ENCODE results near the gene LOC128125822.

Gene LOC128125822

GRCh38 chr6:63563235-63563634 is 9.0 kb upstream of the LOC128125822 start:
- Histone ChIP-seq H3K4me1 (ENCODE audit: control insufficient read depth, insufficient read depth, low read length) (peaks cover 2% of the 10 kb centered on the region; the same call in 1 of the 2 replicates), H4K20me1 (ENCODE audit: insufficient read depth, low read length) (no peaks in the 10 kb centered on the region), H3K9ac (ENCODE audit: low read depth, low read length) (no peak overlapping the region), H3K79me1 (ENCODE audit: low read depth in 1 of 2, low read length in 2 of 2) (no peaks in the 10 kb centered on the region), H3K27me3 (ENCODE audit: control insufficient read depth, insufficient read depth, low read length) (no peaks in the 10 kb centered on the region), H4K8ac (ENCODE audit: low read depth in 2 of 2, low read length in 2 of 2) (no peak overlapping the region), H3K4me2 (ENCODE audit: low read depth, low read length) (no peak overlapping the region), H3K4ac (ENCODE audit: low read depth, low read length) (no peak overlapping the region), H3K27ac (ENCODE audit: insufficient read depth, low read length) (no peak overlapping the region), H3K4me3 (ENCODE audit: insufficient read depth, low read depth, low read length) (no peak overlapping the region), H3K56ac (ENCODE audit: extremely low read depth, insufficient read depth, low read length) (no peak overlapping the region), H2BK20ac (ENCODE audit: low read depth, low read length) (no peak overlapping the region), H2AK9ac (replicated peaks; ENCODE audit: low read depth, low read length, poor library complexity) (no peak overlapping the region), H3K18ac (ENCODE audit: low read depth, low read length) (no peak overlapping the region), H3K14ac (replicated peaks; ENCODE audit: low read depth, low read length) (no peak overlapping the region), H2BK5ac (ENCODE audit: low read depth, low read length, poor library complexity, severe bottlenecking) (no peak overlapping the region), H2BK15ac (ENCODE audit: low read depth, low read length) (0 out of 3 replicates have a peak overlapping the region, but pooled peaks have one; percentile 28), H4K5ac (ENCODE audit: low read depth, low read length) (no peak overlapping the region), H3K9me3 (ENCODE audit: control insufficient read depth, insufficient read depth, low read length) (no peaks in the 10 kb centered on the region), H2AK5ac (ENCODE audit: low read depth, low read length) (no peak overlapping the region), H3K23ac (ENCODE audit: low read depth, low read length) (no peak overlapping the region), H3K9me1 (ENCODE audit: insufficient read depth, low read length) (no peaks in the 10 kb centered on the region), H4K91ac (ENCODE audit: insufficient read depth, low read depth, low read length) (no peak overlapping the region), H3K36me3 (ENCODE audit: control insufficient read depth, insufficient read depth, low read length) (no peaks in the 10 kb centered on the region), H2AFZ (replicated peaks; ENCODE audit: low read length, poor library complexity) (no peak overlapping the region), H2BK120ac (ENCODE audit: low read depth, low read length) (no peak overlapping the region)
- ChIA-PET POLR2A (ENCODE audit: unreplicated experiment) (no interaction called here), CTCF (no interaction called here)
- in situ Hi-C loops (cut with MboI; ENCODE audit: low sequenced_read_pairs) = loop anchor here (25.0 kb wide), 1 partner anchor 201 kb away; no protein-coding TSS in a partner anchor
- WGBS, 2 experiments (ENCODE audit: extremely low coverage in 2 of 2, insufficient read length in 1 of 2) = 90% methylated on average over 1 of the region's 1 CpG; no CpG with 5 or more reads in 1 of the 2 experiments
- no peak for ATAC-seq (ENCODE audit: low read depth)
- no peak for TF ChIP-seq CEBPB (IDR thresholded peaks at IDR 0.05; ENCODE audit: low read depth, low read length)
- TF ChIP-seq, protein P1, sequence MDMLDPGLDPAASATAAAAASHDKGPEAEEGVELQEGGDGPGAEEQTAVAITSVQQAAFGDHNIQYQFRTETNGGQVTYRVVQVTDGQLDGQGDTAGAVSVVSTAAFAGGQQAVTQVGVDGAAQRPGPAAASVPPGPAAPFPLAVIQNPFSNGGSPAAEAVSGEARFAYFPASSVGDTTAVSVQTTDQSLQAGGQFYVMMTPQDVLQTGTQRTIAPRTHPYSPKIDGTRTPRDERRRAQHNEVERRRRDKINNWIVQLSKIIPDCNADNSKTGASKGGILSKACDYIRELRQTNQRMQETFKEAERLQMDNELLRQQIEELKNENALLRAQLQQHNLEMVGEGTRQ (IDR thresholded peaks at IDR 0.05; ENCODE audit: low read depth, low read length) = no peak
- no peak for TF ChIP-seq MXI1 (IDR thresholded peaks at IDR 0.05; ENCODE audit: borderline replicate concordance, low read depth, low read length)
- TF ChIP-seq RFX5 (IDR thresholded peaks at IDR 0.05; ENCODE audit: low read depth, low read length) = no peak
- TF ChIP-seq MAZ (IDR thresholded peaks at IDR 0.05; ENCODE audit: borderline replicate concordance, low read depth, low read length) = no peak
- TF ChIP-seq POLR2A (IDR thresholded peaks at IDR 0.05; ENCODE audit: low read depth, low read length) = no peak
- TF ChIP-seq, protein P2, sequence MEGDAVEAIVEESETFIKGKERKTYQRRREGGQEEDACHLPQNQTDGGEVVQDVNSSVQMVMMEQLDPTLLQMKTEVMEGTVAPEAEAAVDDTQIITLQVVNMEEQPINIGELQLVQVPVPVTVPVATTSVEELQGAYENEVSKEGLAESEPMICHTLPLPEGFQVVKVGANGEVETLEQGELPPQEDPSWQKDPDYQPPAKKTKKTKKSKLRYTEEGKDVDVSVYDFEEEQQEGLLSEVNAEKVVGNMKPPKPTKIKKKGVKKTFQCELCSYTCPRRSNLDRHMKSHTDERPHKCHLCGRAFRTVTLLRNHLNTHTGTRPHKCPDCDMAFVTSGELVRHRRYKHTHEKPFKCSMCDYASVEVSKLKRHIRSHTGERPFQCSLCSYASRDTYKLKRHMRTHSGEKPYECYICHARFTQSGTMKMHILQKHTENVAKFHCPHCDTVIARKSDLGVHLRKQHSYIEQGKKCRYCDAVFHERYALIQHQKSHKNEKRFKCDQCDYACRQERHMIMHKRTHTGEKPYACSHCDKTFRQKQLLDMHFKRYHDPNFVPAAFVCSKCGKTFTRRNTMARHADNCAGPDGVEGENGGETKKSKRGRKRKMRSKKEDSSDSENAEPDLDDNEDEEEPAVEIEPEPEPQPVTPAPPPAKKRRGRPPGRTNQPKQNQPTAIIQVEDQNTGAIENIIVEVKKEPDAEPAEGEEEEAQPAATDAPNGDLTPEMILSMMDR (conservative IDR thresholded peaks at IDR 0.05; ENCODE audit: low read depth, low read length) = no peak
- no peak for TF ChIP-seq FOS (IDR thresholded peaks at IDR 0.05; ENCODE audit: low read depth, low read length)
- TF ChIP-seq ELK1 (IDR thresholded peaks at IDR 0.05; ENCODE audit: borderline replicate concordance, low read depth, low read length) = no peak
- TF ChIP-seq BHLHE40 (IDR thresholded peaks at IDR 0.05; ENCODE audit: low read depth, low read length) = no peak
- no peak for TF ChIP-seq SMC3 (IDR thresholded peaks at IDR 0.05; ENCODE audit: low read depth, low read length)
- TF ChIP-seq NFE2L2 (IDR thresholded peaks at IDR 0.05; ENCODE audit: low read depth, low read length) = no peak
- no peak for TF ChIP-seq MAFK (IDR thresholded peaks at IDR 0.05; ENCODE audit: low read depth, low read length)
- TF ChIP-seq RCOR1 (IDR thresholded peaks at IDR 0.05; ENCODE audit: insufficient replicate concordance, low read length) = no peak
- no peak for TF ChIP-seq CHD1 (IDR thresholded peaks at IDR 0.05; ENCODE audit: low read depth, low read length)
- no peak for DNase-seq
- no TSS peak for BruUV-seq (replicated peaks)
- dilution Hi-C loops (cut with HindIII; ENCODE audit: low sequenced_read_pairs, unreplicated experiment) = no loop called here
- intact Hi-C loops (cut with micrococcal nuclease) = no loop called here

Data from IMR-90 (cell line).